ENCODE measurements around the gene FABP3. TPM values are rescaled to one million over a fixed set of nuclear protein-coding genes. Genes with fewer than 3 reads are reported as not detected.

The FABP3 gene
- total and polyA plus RNA-seq, 2 of the 13 experiments (the other 11 are each of a cell fraction or from before 2014, with no cell fraction given), result 0.21 to 0.24 TPM

DNA sequence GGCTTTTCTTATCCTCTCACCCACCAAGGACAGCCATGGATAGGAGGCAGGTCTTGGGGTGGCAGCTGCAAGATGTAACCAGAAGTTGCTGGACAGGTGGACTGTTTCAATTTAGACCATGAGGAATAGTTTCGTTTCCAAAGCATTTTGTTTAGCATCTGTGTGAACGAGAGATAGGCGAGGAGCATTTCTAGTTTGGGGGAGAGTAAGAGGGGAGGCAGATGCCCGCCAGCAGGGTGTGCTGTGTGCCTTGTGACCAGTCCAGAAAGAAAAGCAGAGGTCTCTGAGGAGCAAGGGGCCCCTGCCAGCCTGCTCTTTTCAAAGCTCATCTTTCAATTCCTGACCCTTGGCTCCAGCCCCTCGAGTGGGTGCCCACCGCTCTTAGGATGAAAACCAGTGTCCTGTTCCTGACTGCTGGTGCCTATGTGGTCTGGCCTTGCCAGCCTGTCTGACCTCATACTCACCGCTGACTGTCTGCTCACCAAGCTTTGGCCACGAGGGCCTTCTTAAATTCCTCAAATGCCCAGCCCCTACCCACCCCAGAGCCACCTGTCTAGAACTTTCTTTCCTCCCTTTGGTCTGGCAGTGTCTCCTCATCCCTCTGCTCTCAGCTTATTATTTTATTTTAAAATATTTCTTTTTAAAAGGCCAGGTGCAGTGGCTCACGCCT is 48.6 kb upstream of the FABP3 start (continued):
- TF ChIP-seq, protein P1, sequence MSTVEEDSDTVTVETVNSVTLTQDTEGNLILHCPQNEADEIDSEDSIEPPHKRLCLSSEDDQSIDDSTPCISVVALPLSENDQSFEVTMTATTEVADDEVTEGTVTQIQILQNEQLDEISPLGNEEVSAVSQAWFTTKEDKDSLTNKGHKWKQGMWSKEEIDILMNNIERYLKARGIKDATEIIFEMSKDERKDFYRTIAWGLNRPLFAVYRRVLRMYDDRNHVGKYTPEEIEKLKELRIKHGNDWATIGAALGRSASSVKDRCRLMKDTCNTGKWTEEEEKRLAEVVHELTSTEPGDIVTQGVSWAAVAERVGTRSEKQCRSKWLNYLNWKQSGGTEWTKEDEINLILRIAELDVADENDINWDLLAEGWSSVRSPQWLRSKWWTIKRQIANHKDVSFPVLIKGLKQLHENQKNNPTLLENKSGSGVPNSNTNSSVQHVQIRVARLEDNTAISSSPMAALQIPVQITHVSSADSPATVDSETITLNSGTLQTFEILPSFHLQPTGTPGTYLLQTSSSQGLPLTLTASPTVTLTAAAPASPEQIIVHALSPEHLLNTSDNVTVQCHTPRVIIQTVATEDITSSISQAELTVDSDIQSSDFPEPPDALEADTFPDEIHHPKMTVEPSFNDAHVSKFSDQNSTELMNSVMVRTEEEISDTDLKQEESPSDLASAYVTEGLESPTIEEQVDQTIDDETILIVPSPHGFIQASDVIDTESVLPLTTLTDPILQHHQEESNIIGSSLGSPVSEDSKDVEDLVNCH (CRISPR knock-in tag; IDR thresholded peaks at IDR 0.05), result no peak
- TF ChIP-seq, protein P2, sequence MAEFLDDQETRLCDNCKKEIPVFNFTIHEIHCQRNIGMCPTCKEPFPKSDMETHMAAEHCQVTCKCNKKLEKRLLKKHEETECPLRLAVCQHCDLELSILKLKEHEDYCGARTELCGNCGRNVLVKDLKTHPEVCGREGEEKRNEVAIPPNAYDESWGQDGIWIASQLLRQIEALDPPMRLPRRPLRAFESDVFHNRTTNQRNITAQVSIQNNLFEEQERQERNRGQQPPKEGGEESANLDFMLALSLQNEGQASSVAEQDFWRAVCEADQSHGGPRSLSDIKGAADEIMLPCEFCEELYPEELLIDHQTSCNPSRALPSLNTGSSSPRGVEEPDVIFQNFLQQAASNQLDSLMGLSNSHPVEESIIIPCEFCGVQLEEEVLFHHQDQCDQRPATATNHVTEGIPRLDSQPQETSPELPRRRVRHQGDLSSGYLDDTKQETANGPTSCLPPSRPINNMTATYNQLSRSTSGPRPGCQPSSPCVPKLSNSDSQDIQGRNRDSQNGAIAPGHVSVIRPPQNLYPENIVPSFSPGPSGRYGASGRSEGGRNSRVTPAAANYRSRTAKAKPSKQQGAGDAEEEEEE (CRISPR knock-in tag; IDR thresholded peaks at IDR 0.05; ENCODE audit: borderline replicate concordance), result no peak
- TF ChIP-seq, protein P3, sequence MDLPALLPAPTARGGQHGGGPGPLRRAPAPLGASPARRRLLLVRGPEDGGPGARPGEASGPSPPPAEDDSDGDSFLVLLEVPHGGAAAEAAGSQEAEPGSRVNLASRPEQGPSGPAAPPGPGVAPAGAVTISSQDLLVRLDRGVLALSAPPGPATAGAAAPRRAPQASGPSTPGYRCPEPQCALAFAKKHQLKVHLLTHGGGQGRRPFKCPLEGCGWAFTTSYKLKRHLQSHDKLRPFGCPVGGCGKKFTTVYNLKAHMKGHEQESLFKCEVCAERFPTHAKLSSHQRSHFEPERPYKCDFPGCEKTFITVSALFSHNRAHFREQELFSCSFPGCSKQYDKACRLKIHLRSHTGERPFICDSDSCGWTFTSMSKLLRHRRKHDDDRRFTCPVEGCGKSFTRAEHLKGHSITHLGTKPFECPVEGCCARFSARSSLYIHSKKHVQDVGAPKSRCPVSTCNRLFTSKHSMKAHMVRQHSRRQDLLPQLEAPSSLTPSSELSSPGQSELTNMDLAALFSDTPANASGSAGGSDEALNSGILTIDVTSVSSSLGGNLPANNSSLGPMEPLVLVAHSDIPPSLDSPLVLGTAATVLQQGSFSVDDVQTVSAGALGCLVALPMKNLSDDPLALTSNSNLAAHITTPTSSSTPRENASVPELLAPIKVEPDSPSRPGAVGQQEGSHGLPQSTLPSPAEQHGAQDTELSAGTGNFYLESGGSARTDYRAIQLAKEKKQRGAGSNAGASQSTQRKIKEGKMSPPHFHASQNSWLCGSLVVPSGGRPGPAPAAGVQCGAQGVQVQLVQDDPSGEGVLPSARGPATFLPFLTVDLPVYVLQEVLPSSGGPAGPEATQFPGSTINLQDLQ (CRISPR knock-in tag; IDR thresholded peaks at IDR 0.05), result no peak
- TF ChIP-seq, protein P4, sequence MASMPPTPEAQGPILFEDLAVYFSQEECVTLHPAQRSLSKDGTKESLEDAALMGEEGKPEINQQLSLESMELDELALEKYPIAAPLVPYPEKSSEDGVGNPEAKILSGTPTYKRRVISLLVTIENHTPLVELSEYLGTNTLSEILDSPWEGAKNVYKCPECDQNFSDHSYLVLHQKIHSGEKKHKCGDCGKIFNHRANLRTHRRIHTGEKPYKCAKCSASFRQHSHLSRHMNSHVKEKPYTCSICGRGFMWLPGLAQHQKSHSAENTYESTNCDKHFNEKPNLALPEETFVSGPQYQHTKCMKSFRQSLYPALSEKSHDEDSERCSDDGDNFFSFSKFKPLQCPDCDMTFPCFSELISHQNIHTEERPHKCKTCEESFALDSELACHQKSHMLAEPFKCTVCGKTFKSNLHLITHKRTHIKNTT (CRISPR knock-in tag; IDR thresholded peaks at IDR 0.05), result no peak
- TF ChIP-seq ZSCAN22 (CRISPR knock-in tag; IDR thresholded peaks at IDR 0.05), result no peak
- TF ChIP-seq, protein P5, sequence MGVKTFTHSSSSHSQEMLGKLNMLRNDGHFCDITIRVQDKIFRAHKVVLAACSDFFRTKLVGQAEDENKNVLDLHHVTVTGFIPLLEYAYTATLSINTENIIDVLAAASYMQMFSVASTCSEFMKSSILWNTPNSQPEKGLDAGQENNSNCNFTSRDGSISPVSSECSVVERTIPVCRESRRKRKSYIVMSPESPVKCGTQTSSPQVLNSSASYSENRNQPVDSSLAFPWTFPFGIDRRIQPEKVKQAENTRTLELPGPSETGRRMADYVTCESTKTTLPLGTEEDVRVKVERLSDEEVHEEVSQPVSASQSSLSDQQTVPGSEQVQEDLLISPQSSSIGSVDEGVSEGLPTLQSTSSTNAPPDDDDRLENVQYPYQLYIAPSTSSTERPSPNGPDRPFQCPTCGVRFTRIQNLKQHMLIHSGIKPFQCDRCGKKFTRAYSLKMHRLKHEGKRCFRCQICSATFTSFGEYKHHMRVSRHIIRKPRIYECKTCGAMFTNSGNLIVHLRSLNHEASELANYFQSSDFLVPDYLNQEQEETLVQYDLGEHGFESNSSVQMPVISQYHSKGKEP (CRISPR knock-in tag; IDR thresholded peaks at IDR 0.05), result no peak
- TF ChIP-seq SMYD3 (CRISPR knock-in tag; IDR thresholded peaks at IDR 0.05), result no peak
- no peak for TF ChIP-seq CCAR2 (optimal IDR thresholded peaks at IDR 0.05; ENCODE audit: low read depth, low read length)
- TF ChIP-seq ZNF75D (CRISPR knock-in tag; IDR thresholded peaks at IDR 0.05; ENCODE audit: borderline replicate concordance), result no peak
- no peak for TF ChIP-seq ZBTB8A (CRISPR knock-in tag; IDR thresholded peaks at IDR 0.05; ENCODE audit: borderline replicate concordance, low read depth)
- TF ChIP-seq, protein P6, sequence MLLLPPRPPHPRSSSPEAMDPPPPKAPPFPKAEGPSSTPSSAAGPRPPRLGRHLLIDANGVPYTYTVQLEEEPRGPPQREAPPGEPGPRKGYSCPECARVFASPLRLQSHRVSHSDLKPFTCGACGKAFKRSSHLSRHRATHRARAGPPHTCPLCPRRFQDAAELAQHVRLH (CRISPR knock-in tag; IDR thresholded peaks at IDR 0.05; ENCODE audit: borderline replicate concordance, low read depth), result peak; percentile 35; the same call in 1 of the 2 replicates
- TF ChIP-seq TEAD2 (CRISPR knock-in tag; IDR thresholded peaks at IDR 0.05), result no peak
- TF ChIP-seq ZSCAN21 (CRISPR knock-in tag; IDR thresholded peaks at IDR 0.05; ENCODE audit: borderline replicate concordance), result no peak
- TF ChIP-seq ZNF616 (CRISPR knock-in tag; IDR thresholded peaks at IDR 0.05; ENCODE audit: low read depth), result no peak
- TF ChIP-seq, protein P7, sequence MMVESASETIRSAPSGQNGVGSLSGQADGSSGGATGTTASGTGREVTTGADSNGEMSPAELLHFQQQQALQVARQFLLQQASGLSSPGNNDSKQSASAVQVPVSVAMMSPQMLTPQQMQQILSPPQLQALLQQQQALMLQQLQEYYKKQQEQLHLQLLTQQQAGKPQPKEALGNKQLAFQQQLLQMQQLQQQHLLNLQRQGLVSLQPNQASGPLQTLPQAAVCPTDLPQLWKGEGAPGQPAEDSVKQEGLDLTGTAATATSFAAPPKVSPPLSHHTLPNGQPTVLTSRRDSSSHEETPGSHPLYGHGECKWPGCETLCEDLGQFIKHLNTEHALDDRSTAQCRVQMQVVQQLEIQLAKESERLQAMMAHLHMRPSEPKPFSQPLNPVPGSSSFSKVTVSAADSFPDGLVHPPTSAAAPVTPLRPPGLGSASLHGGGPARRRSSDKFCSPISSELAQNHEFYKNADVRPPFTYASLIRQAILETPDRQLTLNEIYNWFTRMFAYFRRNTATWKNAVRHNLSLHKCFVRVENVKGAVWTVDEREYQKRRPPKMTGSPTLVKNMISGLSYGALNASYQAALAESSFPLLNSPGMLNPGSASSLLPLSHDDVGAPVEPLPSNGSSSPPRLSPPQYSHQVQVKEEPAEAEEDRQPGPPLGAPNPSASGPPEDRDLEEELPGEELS (CRISPR knock-in tag; IDR thresholded peaks at IDR 0.05), result no peak
